NCI-H128 (cell line): ENCODE measurements around the gene PILRB.
"Not testable (repeated sequence)": the region's sequence is repeated elsewhere in the genome, so short reads cannot be mapped to it uniquely, and the experiment has no call there.

Experiments
- DNase-seq: peaks from one replicate; lab custom pipeline; 2025; ENCODE audit not compliant: unreplicated experiment; lab: John Stamatoyannopoulos, UW

The PILRB gene

GRCh38 chr7:100353685-100354330 lies 4.1 kb upstream of the PILRB start:
- DNase-seq = no peak

DNA sequence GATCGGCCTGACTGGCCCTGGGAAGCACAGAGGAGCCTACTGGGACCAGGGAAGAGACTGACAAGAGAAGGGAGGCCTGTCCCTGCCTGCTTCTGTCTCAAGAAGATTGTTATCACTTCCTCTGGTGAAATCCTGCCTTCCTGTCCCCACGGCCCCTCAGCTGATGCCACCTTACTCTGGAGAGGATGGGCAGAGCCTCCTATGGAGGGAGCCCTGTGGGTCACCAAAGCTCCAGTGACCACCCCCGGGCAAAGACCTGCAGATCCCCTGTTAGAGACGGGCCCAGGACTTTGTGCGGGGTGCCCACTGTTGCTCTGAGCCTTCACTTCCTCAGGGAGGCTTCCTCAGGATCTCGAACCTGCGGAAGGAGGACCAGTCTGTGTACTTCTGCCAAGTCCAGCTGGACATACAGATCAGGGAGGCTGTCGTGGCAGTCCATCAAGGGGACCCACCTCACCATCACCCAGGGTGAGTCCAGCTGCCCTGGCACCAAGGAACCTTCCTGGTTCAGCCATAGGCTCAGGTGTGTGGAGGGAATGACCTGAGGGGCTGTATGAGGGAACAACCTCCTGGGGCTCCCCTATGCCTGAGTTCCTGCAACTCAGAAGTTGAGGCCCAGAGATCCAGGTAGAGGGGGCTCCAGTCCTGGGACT lies 1.4 kb upstream of the PILRB start:
- DNase-seq = no peak

DNA sequence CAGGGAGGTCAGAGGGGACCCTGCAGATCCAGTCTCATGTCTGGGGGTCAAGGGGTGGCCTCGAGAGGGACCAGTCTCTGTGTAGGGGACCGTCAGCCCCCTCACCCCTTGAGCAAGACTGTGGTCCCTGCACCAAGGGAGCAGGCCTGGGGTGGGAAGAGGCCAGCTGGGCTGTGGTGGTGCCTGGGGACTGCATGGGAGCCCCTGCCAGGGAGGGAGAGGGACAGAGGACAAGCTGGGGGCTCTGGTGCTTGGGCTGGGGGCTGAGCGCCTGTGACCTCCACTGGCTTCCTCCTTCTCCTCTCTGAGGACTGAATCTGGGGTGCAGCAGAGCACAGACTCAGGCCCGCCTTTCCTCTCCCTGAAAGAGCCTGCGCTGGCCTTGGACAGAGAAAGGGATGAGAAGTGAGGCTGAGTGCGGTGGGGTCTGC lies 771 bp upstream of the PILRB start:
- no peak for DNase-seq

- no peak for DNase-seq
These were observed 918 bp downstream of the PILRB start for GRCh38 chr7:100358857-100359212.

DNA sequence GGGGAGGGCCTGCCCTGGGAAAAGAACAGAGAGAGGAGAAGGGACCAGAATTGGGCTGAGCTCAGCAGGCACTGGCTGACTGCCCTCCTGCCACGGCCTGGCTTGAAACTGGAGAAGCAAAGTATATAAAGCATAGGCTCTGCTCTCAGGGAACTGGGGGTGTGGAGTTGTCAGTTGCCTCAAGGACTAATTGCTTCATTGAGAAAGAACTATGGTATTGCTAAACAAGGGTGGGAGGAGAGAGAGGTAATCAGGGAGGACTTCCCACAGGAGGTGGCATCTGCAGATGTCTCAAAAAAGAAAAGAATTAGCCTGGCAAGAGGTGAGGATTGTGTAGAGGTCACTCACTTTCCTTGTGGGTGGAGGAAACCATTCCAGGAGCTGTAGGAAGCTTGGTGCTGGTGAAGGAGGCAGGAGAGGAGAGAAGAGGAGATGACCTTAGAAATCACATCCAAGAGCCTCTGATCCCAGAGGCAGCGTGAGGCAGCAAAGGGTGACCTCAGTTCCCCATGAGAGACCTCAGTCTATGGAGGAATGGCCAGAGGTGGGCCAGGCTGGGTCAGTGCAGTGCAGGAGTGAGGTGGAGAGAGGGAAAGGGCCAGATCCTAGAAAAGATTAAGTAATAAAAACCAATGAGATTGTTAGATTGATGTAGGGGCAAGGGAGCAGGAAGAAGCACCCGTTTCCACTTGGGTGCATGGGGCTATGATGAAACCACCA lies 2.4 kb downstream of the PILRB start:
- no peak for DNase-seq

DNA sequence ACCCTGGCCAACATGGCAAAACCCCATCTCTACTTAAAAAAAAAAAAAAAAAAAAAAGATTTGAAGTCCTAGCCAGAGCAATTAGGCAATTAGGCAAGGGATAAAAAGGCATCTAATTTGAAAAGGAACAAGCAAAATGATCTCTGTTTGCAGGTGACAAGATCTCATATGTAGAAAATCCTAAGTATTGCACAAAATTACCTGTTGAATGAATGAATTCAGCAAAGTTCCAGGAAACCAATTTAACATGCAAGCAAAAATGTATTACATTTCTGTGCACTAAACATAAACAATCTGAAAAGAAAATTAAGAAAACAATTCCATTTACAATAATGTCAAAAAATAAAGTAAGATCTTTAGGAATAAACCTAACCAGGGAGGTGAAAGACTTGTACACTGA lies 5.2 kb downstream of the PILRB start:
- no peak for DNase-seq

GRCh38 chr7:100363797-100364196 lies 5.9 kb downstream of the PILRB start:
- DNase-seq = not testable (repeated sequence)

- no peak for DNase-seq
These were observed 6.6 kb downstream of the PILRB start for GRCh38 chr7:100364480-100364879.

DNA sequence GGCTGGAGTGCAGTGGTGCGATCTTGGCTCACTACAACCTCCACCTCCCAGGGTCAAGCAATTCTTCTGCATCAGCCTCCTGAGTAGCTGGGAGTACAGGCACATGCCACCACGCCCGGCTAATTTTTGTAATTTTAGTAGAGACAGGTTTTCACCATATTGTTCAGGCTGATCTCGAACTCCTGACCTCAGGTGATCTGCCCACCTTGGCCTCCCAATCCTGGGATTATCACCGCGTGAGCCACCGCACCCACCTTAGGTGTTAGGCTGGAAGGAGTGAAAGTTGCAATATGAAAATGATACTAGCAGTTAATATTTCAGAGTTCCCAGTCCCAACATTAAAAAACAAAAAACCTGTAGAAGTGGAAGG lies 8.1 kb downstream of the PILRB start:
- DNase-seq = not testable (repeated sequence)

DNA sequence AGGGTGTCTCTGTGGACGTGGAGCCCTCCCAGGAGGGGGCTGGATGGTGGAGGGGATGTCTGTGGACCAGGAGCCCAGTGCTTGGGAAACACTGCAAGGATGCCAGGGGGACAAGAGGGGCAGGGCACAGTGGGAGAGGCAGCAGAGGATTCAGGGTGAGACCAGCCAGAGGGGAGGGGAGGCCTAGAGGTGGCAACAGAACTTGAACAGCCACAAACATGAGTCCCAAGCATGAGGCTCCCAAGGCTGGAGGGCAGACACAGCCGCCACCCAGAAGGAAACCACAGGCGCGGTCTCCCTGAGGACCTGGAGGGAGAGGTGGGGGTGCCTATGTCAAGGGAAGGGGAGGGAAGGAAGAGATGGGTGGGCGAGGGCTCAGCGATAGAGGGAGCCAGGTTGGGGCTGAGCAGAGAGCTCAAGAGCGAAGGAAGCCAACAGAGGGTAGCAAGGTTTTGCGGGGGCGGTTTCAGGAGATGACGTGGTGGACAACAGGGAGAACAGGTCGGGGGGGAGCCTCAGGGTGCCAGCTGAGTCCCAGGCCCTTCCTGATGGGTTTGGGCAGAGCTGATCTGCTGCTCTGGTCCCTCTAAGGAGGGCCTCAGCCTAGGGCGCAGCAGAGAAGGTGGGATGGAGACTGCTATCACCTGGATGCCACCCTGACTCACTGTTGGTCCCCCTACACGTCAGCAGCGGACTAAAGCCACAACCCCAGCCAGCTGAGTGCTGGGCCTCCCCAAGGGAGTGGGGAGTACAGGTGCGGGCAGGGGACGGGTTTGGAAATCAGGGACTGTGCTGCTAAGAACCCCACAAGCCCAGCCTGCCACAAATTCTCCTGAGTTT lies 8.7 kb downstream of the PILRB start:
- no peak for DNase-seq

GRCh38 chr7:100367251-100367620 lies 9.3 kb downstream of the PILRB start:
- DNase-seq = no peak

DNA sequence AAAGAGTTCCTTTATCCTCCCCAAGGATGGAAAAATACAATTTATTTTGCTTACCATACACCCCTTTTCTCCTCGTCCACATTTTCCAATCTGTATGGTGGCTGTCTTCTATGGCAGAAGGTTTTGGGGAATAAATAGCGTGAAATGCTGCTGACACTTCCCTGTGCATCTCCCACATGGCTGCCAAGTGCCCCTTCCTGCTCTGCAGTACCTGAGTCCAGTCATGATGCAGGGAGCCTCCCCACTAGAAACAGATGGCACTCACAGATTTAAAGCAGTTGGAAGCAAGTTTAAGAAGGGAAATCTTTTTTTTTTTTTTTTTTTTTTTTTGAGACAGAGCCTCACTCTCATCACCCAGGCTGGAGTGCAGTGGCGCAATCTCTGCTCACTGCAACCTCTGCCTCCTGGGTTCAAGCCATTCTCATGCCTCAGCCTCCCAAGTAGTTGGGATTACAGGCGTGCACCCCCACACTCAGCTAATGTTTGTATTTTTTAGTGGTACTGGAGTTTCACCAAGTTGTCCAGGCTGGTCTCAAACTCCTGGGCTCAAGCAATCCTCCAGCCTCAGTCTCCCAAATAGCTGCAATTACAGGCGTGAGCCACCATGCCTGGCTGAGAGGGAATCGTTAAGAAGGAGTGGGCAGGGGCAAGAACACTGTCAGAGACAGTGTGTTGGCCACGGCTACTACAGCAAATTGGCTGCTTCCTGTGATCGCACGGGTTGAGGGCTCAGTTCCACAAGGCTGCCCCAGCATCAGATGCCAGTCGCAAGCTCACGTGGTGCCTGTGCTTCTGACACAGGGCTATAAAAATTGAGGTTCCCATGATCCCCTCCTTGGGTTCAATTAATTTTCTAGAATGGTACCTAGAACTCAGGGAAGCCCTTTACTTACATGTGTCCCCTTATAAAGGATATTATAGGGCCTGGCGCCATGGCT lies 10.0 kb downstream of the PILRB start:
- DNase-seq = no peak

- no peak for DNase-seq
These were observed 11.2 kb downstream of the PILRB start for GRCh38 chr7:100369105-100369504.

DNA sequence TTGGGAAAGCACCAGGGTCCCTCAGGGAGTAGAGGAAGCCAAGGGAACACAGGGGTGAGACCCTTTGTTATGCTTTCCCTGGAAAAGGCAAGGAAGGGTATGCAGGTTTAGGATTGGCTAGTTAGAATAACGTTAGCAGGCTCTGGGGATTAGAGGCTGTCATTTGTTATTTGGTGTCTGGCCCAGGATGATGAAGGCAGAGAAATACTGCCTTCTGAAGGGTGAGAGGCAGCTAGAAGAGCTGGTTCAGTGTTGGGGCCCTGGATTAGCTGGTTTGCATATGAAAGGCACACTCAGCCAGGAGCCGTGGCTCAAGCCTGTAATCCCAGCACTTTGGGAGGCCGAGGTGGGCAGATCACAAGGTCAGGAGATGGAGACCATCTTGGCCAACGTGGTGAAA lies 12.4 kb downstream of the PILRB start:
- DNase-seq = no peak

DNA sequence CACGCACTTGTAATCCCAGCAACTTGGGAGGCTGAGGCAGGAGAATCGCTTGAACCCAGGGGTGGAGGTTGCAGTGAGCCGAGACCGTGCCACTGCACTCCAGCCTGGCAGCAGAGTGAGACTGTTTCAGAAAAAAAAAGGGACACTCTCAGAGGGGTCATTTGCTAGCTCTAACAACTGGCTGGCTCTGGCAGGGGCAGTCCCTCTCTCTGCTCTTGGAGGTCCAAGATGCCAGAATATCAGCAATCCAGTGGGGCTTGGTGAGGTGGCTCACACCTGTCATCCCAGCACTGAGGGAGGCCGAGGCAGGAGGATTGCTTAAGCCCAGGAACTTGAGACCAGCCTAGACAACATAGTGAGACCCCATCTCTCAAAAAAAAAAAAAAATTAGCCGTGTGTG lies 12.8 kb downstream of the PILRB start:
- DNase-seq = no peak

DNA sequence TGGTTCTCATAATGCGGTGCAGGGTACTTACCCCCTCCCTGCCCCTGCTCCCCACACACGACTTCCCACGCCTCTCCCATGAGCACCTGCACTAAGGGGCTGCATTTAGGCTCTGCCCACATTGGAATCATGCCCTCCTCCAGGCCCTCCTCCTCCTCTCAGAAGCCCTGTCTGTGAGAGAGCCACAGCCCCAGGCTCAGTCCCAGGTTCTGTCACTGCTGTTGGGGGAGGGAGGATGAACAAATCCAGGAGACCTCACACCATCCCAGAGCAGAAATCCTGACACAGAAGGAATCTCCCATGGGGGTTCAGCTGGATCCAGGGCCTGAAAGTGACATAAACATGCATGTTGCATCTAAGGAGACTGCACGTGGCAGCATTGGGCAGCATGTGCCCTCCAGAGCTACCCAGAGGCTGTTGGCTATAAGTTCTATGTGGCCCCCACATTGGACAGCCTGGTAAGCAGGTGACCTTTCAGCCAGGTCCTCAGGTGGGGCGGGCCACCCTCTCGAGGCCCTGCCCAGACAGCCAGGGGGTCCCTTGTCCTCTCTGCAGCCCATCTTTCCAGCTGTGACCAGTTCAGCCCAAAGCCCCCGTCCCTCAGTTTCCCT lies 13.7 kb downstream of the PILRB start:
- no peak for DNase-seq

DNA sequence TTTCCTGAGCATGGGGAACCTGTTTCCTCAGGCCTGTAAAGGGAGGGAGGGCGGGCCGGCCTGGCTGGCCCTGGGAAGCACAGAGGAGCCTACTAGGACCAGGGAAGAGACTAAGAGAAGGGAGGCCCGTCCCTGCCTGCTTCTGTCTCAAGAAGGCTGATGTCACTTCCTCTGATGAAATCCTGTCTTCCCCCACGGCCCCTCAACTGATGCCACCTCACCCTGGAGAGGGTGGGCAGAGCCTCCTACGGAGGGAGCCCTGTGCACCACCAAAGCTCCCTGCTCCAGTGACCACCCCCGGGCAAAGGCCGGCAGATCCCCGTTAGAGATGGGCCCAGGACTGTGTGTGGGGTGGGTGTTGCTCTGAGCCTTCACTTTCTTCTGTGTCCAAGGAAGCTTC lies 14.3 kb downstream of the PILRB start:
- no peak for DNase-seq

DNA sequence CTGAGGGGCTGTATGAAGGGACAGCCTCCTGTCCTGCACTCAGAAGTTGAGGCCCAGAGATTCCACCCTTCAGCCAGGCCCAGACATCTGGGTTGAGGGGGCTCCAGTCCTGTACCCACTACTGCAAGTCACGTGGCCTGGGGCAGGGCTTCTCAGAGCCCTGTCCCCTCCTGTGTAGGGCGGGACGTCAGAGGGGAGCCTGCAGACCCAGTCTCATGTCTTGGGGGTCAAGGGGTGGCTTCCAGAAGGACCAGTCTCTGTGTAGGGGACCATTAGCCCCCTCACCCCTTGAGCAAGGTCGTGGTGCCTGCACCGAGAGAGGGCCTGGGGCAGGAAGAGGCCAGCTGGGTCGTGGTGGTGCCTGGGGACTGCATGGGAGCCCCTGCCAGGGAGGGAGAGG lies 14.8 kb downstream of the PILRB start:
- no peak for DNase-seq

DNA sequence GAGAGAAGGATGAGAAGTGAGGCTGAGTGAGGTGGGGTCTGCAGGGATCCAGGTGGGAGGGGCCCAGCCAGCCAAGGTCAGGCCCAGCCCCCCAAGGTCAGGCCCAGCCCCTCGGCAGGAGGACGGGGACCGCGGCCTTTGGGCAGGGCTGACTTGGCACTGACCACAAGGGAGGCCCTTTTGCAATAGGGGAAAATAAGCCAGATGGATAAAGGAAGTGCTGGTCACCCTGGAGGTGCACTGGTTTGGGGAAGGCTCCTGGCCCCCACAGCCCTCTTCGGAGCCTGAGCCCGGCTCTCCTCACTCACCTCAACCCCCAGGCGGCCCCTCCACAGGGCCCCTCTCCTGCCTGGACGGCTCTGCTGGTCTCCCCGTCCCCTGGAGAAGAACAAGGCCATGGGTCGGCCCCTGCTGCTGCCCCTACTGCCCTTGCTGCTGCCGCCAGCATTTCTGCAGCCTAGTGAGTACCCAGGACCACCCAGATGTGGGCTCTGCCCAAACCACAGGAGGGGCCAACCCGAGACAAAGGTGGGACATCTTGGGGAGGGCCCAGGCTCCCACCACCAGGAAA lies 15.4 kb downstream of the PILRB start, which contains the start of gene PILRA:
PILRA (plus strand) TSS at position 227 of the 571 bp plus-strand sequence; CDS start at position 397, 170 bp downstream.
- DNase-seq = no peak
